ENCODE results near the gene CCL24.

- TF ChIP-seq CTCF (IDR thresholded peaks at IDR 0.05) (no peak), POLR2A (IDR thresholded peaks at IDR 0.05) (no peak)
Measured at GRCh38 chr7:75789361-75789924, 24.2 kb downstream of the CCL24 start.

Measured in body of pancreas (tissue), 4 donors.